G401 (cell line): ENCODE results near the gene EPOP. TPM values are rescaled to one million over a fixed set of nuclear protein-coding genes. Genes with fewer than 3 reads are reported as not detected.
"Not testable (repeated sequence)": the region's sequence is repeated elsewhere in the genome, so short reads cannot be mapped to it uniquely, and the experiment has no call there.

Experiments used
- DNase-seq: peaks from one replicate; pipeline ENCODE4 v3.0.0-alpha.2; 2015; ENCODE audit warnings: low spot score
- in situ Hi-C: cut with HindIII; loops from 2 replicates; pipeline ENCODE4 v1.10.0; 2016; ENCODE audit warnings: low sequenced_read_pairs, mixed read lengths
- total RNA-seq: library from RNA; depleted of rRNA; stranded (reverse); fragments of >200 nt; shearing (Covaris generic); gene quantifications from 2 replicates; pipeline ENCODE4 v1.2.3, GENCODE V29; 2014; rRNA removed

EPOP gene
- total RNA-seq, 1 experiment from 2014 or later, result 46.5 TPM

GRCh38 chr17:38656959-38657823 lies 17.6 kb downstream of the EPOP start:
- DNase-seq, result no peak
- in situ Hi-C loops, result no loop called here

- DNase-seq, result no peak
- in situ Hi-C loops, result no loop called here
Observed at GRCh38 chr17:38654411-38655398, 20.1 kb downstream of the EPOP start.

GRCh38 chr17:38653679-38654078 lies 21.1 kb downstream of the EPOP start:
- no peak for DNase-seq
- in situ Hi-C loops, result no loop called here

GRCh38 chr17:38653230-38653629 lies 21.5 kb downstream of the EPOP start:
- DNase-seq, result no peak
- in situ Hi-C loops, result no loop called here

GRCh38 chr17:38650653-38651173 lies 24.0 kb downstream of the EPOP start:
- DNase-seq, in situ Hi-C loops: not testable (repeated sequence)

- in situ Hi-C loops, result no loop called here
- no peak for DNase-seq
Observed at GRCh38 chr17:38637951-38638350, 36.8 kb downstream of the EPOP start.

- in situ Hi-C loops, result no loop called here
- DNase-seq, result peak; percentile 70
Observed at GRCh38 chr17:38636054-38636453, 38.7 kb downstream of the EPOP start.

GRCh38 chr17:38632334-38632733 lies 42.4 kb downstream of the EPOP start:
- in situ Hi-C loops, result no loop called here

GRCh38 chr17:38628441-38628840 lies 46.3 kb downstream of the EPOP start:
- in situ Hi-C loops, result no loop called here
- peak; percentile 12 for DNase-seq

More at GRCh38 chr17:38632334-38632733, 42.4 kb downstream of the EPOP start:
- no peak for DNase-seq

- in situ Hi-C loops, result no loop called here
- DNase-seq, result no peak
Observed at GRCh38 chr17:38627957-38628356, 46.8 kb downstream of the EPOP start.

- DNase-seq, in situ Hi-C loops: not testable (repeated sequence)
Observed at GRCh38 chr17:38626606-38627226, 48.0 kb downstream of the EPOP start.

GRCh38 chr17:38625482-38625881 lies 49.3 kb downstream of the EPOP start:
- no peak for DNase-seq
- in situ Hi-C loops, result no loop called here

GRCh38 chr17:38624782-38625355 lies 49.9 kb downstream of the EPOP start:
- in situ Hi-C loops, DNase-seq: not testable (repeated sequence)

Other genes with a start within 250 kb of the EPOP start
- gene ARHGAP23, start 246.5 kb downstream of the EPOP start, total RNA-seq, result 2.4 and 6.4 TPM in 2 replicates
- 8.9 and 12.4 TPM in 2 replicates for gene SRCIN1, start 69.0 kb downstream of the EPOP start, total RNA-seq
- gene MLLT6, start 30.3 kb upstream of the EPOP start, total RNA-seq, result 21.8 and 30.6 TPM in 2 replicates
- gene CISD3, start 55.4 kb upstream of the EPOP start, total RNA-seq, result 7.5 and 7.9 TPM in 2 replicates
- 5.5 and 12.5 TPM in 2 replicates for gene PCGF2, start 73.4 kb upstream of the EPOP start, total RNA-seq
- gene PSMB3, start 77.8 kb upstream of the EPOP start, total RNA-seq, result 277 and 414 TPM in 2 replicates
- gene PIP4K2B, start 124.6 kb upstream of the EPOP start, total RNA-seq, result 46.2 and 49.8 TPM in 2 replicates
- 11.2 and 19.9 TPM in 2 replicates for gene CWC25, start 150.4 kb upstream of the EPOP start, total RNA-seq
- 1,883 and 2,158 TPM in 2 replicates for gene RPL23, start 178.8 kb upstream of the EPOP start, total RNA-seq
- 136 and 141 TPM in 2 replicates for gene LASP1, start 195.1 kb upstream of the EPOP start, total RNA-seq